GM12874 (cell line): ENCODE data around the gene FHIT.

ENCODE experiments used
- TF ChIP-seq, protein P1 (sequence below): IDR thresholded peaks from 2 replicates; pipeline ENCODE4 v1.5.1; 2011; ENCODE audit warnings: low read depth, mild to moderate bottlenecking, control low read depth, low read length, moderate library complexity; ENCODE audit not compliant: insufficient read depth

FHIT gene

DNA sequence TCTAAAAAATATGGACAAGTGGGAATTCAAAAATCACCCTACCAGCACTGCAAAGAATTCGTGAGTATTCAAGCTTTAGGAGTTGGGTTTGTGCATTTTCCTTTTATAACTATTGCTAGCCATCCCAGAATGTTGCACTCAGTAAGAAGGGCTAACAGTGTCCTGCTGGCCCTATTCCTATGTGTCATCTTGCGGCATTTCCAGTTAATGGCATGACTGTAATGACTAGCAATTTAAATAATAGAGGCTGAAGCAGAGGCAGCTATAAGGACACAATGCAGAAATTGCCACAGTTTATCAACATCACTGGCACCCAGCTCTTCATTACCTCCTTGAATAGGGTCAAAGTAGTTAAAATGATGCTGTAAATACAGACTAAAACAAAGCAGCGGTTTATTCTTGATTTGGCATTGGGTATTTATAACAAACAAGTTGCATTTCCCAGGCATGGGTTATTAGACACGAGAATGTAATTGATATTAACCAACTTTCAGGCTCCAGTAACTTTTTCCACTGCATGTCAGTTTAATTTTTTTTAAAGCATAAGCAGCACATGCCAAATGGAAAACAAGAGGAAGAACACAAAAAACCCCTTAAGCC lies 177.6 kb downstream of the FHIT start:
- TF ChIP-seq, protein P1, sequence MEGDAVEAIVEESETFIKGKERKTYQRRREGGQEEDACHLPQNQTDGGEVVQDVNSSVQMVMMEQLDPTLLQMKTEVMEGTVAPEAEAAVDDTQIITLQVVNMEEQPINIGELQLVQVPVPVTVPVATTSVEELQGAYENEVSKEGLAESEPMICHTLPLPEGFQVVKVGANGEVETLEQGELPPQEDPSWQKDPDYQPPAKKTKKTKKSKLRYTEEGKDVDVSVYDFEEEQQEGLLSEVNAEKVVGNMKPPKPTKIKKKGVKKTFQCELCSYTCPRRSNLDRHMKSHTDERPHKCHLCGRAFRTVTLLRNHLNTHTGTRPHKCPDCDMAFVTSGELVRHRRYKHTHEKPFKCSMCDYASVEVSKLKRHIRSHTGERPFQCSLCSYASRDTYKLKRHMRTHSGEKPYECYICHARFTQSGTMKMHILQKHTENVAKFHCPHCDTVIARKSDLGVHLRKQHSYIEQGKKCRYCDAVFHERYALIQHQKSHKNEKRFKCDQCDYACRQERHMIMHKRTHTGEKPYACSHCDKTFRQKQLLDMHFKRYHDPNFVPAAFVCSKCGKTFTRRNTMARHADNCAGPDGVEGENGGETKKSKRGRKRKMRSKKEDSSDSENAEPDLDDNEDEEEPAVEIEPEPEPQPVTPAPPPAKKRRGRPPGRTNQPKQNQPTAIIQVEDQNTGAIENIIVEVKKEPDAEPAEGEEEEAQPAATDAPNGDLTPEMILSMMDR = no peak

DNA sequence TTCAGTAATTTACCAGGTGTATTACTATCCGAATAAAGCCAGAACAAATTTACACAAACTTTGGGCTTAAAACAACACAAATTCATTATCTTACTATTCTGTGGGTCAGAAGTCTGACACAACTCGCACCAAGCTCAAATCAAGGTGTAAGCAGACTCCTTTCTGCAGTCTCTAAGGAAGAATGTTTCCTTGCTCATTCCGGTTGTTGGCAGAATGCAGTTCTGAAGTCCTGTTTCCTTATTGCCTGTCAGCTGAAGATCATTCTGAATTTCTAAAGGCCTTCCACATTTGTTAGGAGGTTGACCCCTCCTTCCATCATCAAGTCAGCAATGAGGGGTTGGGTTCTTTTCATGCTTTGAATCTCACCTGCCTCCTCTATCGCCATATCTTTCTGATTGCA lies 183.2 kb downstream of the FHIT start:
- TF ChIP-seq, protein P1 = no peak

DNA sequence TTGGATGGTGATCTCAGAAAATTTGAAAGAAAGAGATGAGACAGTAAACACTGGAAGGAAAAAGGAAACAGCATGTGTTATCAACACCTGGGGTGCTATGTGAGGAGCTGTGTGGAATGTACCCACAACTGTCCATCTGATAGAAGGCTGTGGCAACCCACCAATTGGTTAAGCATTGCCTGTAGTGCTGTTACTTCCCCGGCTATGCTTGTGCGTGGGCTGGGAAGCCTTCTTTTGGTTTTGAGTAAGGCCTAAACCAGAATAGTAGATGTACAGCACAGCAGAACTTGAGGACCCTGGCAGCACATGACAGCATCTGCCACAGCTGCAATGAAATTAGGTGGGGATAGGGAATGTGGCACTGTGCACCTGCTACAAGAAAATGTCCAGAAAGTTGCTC lies 184.5 kb downstream of the FHIT start:
- TF ChIP-seq, protein P1 = no peak

DNA sequence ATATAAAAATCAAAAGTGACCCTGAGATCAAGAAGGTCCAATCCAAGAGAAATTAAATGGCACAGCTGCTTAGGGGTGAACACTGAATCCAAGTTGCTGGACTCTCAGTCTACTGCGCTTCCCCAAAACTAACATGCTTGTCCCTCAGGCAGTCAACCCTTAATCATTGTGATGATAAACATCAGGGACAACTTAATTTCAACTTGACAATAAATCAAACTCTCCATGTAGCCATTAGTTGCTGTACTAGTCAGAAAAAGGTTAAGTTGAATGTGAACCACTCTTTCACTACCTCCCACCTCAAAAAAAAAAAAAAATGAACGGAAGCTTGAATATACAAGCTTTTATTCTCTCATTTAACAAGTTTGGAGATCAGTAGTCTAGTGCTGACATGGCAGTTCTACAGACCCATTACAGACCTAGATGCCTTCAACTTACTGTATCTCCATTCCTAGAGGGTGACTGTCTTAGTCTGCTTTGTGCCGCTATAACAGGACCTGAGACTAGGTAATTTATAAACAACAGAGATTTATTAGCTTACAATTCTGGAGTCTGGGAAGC lies 185.7 kb downstream of the FHIT start:
- TF ChIP-seq, protein P1 = no peak

DNA sequence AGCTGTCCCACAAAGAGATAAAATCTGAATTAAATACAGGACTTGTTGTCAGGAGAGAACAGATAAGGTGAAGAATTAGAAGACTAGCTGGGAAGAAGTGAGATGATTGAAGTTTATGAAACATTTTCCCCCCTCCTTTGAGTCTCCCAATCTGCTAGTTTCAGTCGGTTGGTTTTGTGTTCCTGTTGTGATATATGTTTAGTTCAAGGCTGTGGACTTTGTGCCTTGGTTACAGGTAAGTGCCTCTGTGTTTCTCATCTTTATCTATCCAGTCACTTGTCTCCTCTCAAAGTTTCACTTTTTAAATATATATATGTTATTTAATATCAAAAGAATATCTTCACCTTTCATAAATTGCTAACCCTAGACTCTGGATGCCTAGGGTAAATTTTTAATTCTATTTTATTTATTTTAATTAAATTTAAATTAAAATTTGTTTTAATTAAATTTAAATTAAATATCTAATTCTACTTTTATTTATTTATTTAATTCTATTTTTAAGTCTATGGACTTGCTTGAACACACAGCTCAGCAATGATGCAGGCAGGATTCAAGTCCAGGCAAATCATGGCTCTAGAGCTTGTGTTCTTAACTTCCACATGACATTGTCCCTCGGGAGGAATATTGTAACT lies 190.0 kb downstream of the FHIT start:
- TF ChIP-seq, protein P1 = no peak

DNA sequence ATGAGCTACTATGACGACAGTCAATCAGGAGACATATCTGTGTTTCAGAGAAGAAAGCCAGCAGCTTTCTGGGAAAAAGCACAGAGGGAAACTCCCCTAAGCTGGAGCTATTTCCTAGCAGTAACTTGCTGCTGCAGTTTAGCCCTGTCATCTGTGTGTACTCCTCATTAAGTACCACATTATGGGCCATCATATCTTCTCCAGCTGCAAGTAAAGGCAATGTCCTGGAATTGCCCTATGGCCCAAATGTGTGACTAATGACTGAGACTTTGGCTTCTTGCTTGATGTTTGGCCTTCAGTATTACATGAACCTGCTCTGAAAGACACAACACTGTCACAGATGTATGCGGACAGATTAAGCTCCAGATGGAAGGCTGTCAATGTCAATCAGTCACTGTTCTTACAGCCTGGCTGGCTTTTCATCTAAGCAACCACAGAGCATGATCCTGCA lies 190.8 kb downstream of the FHIT start:
- TF ChIP-seq, protein P1 = no peak

DNA sequence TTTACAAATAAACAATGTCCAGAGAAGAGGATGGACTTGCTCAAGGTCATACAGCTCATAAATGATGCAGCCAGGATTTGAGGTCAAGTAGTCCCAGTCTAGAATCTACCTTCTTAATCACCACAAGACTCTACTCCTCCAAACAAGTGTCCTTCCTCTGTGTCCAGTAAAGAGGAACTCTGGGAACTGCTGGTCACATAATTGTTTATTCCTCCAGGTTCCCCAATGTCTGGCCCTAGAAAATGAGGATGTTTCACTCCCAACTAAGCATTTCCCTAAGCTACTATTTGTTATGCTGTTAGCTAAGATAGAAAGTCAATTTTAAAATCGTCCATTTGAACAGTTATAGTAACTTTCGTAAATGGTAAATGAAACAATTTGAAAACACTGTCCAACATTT lies 192.4 kb downstream of the FHIT start:
- TF ChIP-seq, protein P1 = no peak
